HepG2 (cell line): ENCODE measurements around the gene UTP25. TPM values are rescaled to one million over a fixed set of nuclear protein-coding genes. Genes with fewer than 3 reads are reported as not detected.

Experiments
- CBX2 ChIP-seq, 2 experiments: fragments of 200-600 bp in 1 of 2; sonication (generic); formaldehyde crosslinking in 1 of 2; IDR thresholded peaks; 2 replicates each; pipeline versions ENCODE4 v1.7.0 to v1.8.1; 2018 to 2022; ENCODE audit warnings: low read depth in 2 of 2, low read length in 1 of 2, mild to moderate bottlenecking in 1 of 2, missing genetic modification reagents in 1 of 2
- DNMT1 ChIP-seq: sonication (generic); formaldehyde crosslinking; IDR thresholded peaks from 2 replicates; pipeline ENCODE4 v1.5.1; 2020; ENCODE audit warnings: mild to moderate bottlenecking, missing genetic modification reagents
- HOXD1 ChIP-seq: sonication (generic); formaldehyde crosslinking; IDR thresholded peaks from 2 replicates; pipeline ENCODE4 v1.5.0; 2020; ENCODE audit warnings: missing genetic modification reagents
- NBN ChIP-seq: fragments of 450-650 bp; conservative IDR thresholded peaks from 2 replicates; pipeline ENCODE4 v1.6.1; 2017
- NONO ChIP-seq, 2 experiments: fragments of 450-650 bp in 1 of 2; sonication (generic) in 1 of 2; formaldehyde crosslinking in 1 of 2; IDR thresholded peaks in 1 of 2; conservative IDR thresholded peaks in 1 of 2; 2 replicates each; pipeline versions ENCODE4 v1.6.1 to v1.8.0; 2017 to 2022; ENCODE audit warnings: mild to moderate bottlenecking in 1 of 2, missing genetic modification reagents in 1 of 2, moderate library complexity in 1 of 2
- PTBP1 ChIP-seq: fragments of 200-400 bp; formaldehyde crosslinking; IDR thresholded peaks from 2 replicates; pipeline ENCODE4 v1.6.1; 2018; ENCODE audit warnings: low read length, low read depth; ENCODE audit not compliant: poor library complexity, severe bottlenecking
- SOX13 ChIP-seq, 3 experiments: fragments of 450-650 bp in 1 of 3; sonication (generic) in 1 of 3; formaldehyde crosslinking in 1 of 3; IDR thresholded peaks in 2 of 3; conservative IDR thresholded peaks in 1 of 3; 2 replicates each; pipeline versions ENCODE4 v1.5.0 to v1.6.1; 2016 to 2020; ENCODE audit warnings: antibody characterized with exemption in 1 of 3, mild to moderate bottlenecking in 1 of 3, missing compliant biosample characterization in 1 of 3, missing genetic modification reagents in 1 of 3, moderate library complexity in 1 of 3
- ZNF614 ChIP-seq: IDR thresholded peaks from 2 replicates; pipeline ENCODE4 v1.6.1; 2018; ENCODE audit warnings: missing biosample characterization, missing genetic modification reagents, inconsistent platforms, borderline replicate concordance
- polyA plus RNA-seq, 8 experiments: library from polyadenylated mRNA; depleted of rRNA in 3 of 8; stranded (reverse) in 7 of 8; unstranded in 1 of 8; fragments of >200 nt; fragmentation: Illumina TruSeq in 4 of 8; extraction: Trizol in 4 of 8; gene quantifications; 2 replicates each; pipeline versions ENCODE4 v1.2.1 to v1.2.3, GENCODE V29; 2011 to 2016; ENCODE audit warnings: low read depth in 4 of 8, missing spikeins in 1 of 8, mixed read lengths in 1 of 8; ENCODE audit not compliant: insufficient read depth in 1 of 8
- total RNA-seq, 5 experiments: library from RNA; depleted of rRNA; stranded (reverse); fragments of >200 nt; fragmentation: Illumina TruSeq; extraction: Trizol; gene quantifications; 2 replicates each; pipeline ENCODE4 v1.2.3, GENCODE V29; 2016; ENCODE audit warnings: low read depth in 1 of 5
- TF ChIP-seq, protein P1 (sequence below): sonication (generic); formaldehyde crosslinking; IDR thresholded peaks from 2 replicates; pipeline ENCODE4 v1.9.0; 2021; ENCODE audit warnings: missing genetic modification reagents, mild to moderate bottlenecking, borderline replicate concordance
- TF ChIP-seq, protein P2 (sequence below): IDR thresholded peaks from 2 replicates; pipeline ENCODE4 v1.6.1; 2016
- TF ChIP-seq, protein P3 (sequence below): sonication (generic); formaldehyde crosslinking; IDR thresholded peaks from 2 replicates; pipeline ENCODE4 v1.5.0; 2020; ENCODE audit warnings: mild to moderate bottlenecking, missing genetic modification reagents, borderline replicate concordance
- TF ChIP-seq, protein P4 (sequence below): sonication (generic); formaldehyde crosslinking; IDR thresholded peaks from 2 replicates; pipeline ENCODE4 v1.8.1; 2022; ENCODE audit warnings: mild to moderate bottlenecking, missing genetic modification reagents
- TF ChIP-seq, protein P5 (sequence below): IDR thresholded peaks from 2 replicates; pipeline ENCODE4 v1.6.1; 2016; ENCODE audit warnings: control low read depth
- TF ChIP-seq, protein P6 (sequence below): sonication (generic); formaldehyde crosslinking; IDR thresholded peaks from 2 replicates; pipeline ENCODE4 v1.4.0; 2020; ENCODE audit warnings: mild to moderate bottlenecking, missing genetic modification reagents, borderline replicate concordance

UTP25 gene
- total and polyA plus RNA-seq, 2 of the 13 experiments (the other 11 are each of a cell fraction or from before 2014, with no cell fraction given) = 4.8 to 5.7 TPM

DNA sequence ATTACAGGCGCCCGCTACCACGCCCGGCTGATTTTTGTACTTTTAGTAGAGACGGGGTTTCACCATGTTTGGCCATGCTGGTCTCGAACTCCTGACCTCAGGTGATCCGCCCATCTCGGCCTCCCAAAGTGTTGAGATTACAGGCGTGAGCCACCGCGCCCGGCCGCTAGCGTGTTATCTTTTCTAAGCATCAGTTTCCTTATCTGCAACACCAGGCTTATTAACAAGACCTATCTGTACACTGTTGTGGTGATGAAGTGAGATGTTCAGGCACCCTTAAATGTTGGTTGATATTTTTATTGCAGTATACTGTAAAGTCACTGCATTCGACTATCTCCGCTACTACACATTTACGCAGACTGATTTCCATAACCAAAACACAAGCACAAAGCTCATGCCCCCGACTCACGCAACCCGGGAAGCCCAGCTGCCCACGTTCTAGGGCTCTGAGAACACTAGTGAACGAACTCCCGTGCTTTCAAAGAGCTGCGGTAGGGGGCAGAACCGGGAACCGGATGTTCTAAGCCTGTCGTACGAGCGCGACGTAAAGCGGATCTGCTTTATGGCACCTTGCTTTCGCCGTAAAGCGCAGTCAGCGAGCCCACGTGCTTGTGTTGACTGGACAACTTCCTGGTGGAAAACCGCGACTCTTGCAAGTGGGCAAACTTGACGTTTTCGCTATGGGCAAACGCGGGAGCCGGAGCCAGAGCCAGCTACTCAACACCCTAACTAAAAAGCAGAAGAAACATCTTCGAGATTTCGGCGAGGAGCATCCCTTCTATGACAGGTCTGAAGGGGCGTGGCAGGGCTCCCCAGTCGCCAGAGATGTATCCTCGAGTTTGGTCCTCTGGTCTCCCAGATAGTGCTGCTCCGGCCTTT is at the start of gene UTP25 (continued):
- TF ChIP-seq, protein P1, sequence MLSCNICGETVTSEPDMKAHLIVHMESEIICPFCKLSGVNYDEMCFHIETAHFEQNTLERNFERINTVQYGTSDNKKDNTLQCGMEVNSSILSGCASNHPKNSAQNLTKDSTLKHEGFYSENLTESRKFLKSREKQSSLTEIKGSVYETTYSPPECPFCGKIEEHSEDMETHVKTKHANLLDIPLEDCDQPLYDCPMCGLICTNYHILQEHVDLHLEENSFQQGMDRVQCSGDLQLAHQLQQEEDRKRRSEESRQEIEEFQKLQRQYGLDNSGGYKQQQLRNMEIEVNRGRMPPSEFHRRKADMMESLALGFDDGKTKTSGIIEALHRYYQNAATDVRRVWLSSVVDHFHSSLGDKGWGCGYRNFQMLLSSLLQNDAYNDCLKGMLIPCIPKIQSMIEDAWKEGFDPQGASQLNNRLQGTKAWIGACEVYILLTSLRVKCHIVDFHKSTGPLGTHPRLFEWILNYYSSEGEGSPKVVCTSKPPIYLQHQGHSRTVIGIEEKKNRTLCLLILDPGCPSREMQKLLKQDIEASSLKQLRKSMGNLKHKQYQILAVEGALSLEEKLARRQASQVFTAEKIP = no peak
- TF ChIP-seq NBN = no peak
- TF ChIP-seq, protein P2, sequence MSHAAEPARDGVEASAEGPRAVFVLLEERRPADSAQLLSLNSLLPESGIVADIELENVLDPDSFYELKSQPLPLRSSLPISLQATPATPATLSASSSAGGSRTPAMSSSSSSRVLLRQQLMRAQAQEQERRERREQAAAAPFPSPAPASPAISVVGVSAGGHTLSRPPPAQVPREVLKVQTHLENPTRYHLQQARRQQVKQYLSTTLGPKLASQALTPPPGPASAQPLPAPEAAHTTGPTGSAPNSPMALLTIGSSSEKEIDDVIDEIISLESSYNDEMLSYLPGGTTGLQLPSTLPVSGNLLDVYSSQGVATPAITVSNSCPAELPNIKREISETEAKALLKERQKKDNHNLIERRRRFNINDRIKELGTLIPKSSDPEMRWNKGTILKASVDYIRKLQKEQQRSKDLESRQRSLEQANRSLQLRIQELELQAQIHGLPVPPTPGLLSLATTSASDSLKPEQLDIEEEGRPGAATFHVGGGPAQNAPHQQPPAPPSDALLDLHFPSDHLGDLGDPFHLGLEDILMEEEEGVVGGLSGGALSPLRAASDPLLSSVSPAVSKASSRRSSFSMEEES (CRISPR knock-in tag) = no peak; the same call in 1 of the 2 replicates
- no peak for TF ChIP-seq PTBP1
- TF ChIP-seq SOX13 (IDR thresholded peaks at IDR 0.05) = no peak
- TF ChIP-seq SOX13 (CRISPR knock-in tag; conservative IDR thresholded peaks at IDR 0.05 in 1 of 2, IDR thresholded peaks at IDR 0.05 in 1 of 2) = no peak; a peak in 1 of 4 replicates
- TF ChIP-seq, protein P3, sequence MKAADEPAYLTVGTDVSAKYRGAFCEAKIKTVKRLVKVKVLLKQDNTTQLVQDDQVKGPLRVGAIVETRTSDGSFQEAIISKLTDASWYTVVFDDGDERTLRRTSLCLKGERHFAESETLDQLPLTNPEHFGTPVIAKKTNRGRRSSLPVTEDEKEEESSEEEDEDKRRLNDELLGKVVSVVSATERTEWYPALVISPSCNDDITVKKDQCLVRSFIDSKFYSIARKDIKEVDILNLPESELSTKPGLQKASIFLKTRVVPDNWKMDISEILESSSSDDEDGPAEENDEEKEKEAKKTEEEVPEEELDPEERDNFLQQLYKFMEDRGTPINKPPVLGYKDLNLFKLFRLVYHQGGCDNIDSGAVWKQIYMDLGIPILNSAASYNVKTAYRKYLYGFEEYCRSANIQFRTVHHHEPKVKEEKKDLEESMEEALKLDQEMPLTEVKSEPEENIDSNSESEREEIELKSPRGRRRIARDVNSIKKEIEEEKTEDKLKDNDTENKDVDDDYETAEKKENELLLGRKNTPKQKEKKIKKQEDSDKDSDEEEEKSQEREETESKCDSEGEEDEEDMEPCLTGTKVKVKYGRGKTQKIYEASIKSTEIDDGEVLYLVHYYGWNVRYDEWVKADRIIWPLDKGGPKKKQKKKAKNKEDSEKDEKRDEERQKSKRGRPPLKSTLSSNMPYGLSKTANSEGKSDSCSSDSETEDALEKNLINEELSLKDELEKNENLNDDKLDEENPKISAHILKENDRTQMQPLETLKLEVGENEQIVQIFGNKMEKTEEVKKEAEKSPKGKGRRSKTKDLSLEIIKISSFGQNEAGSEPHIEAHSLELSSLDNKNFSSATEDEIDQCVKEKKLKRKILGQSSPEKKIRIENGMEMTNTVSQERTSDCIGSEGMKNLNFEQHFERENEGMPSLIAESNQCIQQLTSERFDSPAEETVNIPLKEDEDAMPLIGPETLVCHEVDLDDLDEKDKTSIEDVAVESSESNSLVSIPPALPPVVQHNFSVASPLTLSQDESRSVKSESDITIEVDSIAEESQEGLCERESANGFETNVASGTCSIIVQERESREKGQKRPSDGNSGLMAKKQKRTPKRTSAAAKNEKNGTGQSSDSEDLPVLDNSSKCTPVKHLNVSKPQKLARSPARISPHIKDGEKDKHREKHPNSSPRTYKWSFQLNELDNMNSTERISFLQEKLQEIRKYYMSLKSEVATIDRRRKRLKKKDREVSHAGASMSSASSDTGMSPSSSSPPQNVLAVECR (CRISPR knock-in tag) = peak; percentile 99
- TF ChIP-seq, protein P4, sequence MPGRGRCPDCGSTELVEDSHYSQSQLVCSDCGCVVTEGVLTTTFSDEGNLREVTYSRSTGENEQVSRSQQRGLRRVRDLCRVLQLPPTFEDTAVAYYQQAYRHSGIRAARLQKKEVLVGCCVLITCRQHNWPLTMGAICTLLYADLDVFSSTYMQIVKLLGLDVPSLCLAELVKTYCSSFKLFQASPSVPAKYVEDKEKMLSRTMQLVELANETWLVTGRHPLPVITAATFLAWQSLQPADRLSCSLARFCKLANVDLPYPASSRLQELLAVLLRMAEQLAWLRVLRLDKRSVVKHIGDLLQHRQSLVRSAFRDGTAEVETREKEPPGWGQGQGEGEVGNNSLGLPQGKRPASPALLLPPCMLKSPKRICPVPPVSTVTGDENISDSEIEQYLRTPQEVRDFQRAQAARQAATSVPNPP = no peak
- TF ChIP-seq HOXD1 (CRISPR knock-in tag) = 0 out of 2 replicates have a peak, but pooled peaks have one; percentile 35
- TF ChIP-seq, protein P5, sequence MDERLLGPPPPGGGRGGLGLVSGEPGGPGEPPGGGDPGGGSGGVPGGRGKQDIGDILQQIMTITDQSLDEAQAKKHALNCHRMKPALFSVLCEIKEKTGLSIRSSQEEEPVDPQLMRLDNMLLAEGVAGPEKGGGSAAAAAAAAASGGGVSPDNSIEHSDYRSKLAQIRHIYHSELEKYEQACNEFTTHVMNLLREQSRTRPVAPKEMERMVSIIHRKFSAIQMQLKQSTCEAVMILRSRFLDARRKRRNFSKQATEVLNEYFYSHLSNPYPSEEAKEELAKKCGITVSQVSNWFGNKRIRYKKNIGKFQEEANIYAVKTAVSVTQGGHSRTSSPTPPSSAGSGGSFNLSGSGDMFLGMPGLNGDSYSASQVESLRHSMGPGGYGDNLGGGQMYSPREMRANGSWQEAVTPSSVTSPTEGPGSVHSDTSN (CRISPR knock-in tag) = no peak
- TF ChIP-seq CBX2 (IDR thresholded peaks at IDR 0.05; ENCODE audit: low read depth, low read length) = no peak
- no peak for TF ChIP-seq CBX2 (CRISPR knock-in tag; IDR thresholded peaks at IDR 0.05; ENCODE audit: low read depth)
- TF ChIP-seq NONO (IDR thresholded peaks at IDR 0.05) = no peak
- peak; percentile 81 for TF ChIP-seq NONO (CRISPR knock-in tag; conservative IDR thresholded peaks at IDR 0.05)
- TF ChIP-seq ZNF614 = peak; percentile 62; the same call in 1 of the 2 replicates
- no peak for TF ChIP-seq DNMT1 (CRISPR knock-in tag)
- TF ChIP-seq, protein P6, sequence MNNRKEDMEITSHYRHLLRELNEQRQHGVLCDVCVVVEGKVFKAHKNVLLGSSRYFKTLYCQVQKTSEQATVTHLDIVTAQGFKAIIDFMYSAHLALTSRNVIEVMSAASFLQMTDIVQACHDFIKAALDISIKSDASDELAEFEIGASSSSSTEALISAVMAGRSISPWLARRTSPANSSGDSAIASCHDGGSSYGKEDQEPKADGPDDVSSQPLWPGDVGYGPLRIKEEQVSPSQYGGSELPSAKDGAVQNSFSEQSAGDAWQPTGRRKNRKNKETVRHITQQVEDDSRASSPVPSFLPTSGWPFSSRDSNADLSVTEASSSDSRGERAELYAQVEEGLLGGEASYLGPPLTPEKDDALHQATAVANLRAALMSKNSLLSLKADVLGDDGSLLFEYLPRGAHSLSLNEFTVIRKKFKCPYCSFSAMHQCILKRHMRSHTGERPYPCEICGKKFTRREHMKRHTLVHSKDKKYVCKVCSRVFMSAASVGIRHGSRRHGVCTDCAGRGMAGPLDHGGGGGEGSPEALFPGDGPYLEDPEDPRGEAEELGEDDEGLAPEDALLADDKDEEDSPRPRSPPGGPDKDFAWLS = no peak
